ENCODE results near the gene CENPF.

DNA sequence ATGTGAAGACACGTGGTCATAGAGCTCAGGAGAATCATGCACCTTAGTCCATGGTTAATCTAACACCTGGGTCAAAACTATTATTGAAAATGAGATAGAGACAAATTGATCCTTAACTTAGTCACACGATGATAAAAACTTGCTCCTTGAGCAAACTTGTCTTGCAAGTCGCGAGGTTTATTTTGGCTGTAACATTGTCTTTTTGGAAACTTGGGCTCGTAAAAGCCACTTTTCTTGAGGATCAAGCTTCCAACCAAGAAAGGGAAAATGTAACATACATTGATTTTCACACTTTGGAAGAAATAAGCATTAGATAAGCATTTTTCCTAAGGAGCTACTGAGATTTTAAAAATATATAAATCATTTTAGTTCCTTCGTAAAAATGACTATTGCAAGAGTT lies 19.9 kb upstream of the CENPF start:
- TF ChIP-seq, protein P1, sequence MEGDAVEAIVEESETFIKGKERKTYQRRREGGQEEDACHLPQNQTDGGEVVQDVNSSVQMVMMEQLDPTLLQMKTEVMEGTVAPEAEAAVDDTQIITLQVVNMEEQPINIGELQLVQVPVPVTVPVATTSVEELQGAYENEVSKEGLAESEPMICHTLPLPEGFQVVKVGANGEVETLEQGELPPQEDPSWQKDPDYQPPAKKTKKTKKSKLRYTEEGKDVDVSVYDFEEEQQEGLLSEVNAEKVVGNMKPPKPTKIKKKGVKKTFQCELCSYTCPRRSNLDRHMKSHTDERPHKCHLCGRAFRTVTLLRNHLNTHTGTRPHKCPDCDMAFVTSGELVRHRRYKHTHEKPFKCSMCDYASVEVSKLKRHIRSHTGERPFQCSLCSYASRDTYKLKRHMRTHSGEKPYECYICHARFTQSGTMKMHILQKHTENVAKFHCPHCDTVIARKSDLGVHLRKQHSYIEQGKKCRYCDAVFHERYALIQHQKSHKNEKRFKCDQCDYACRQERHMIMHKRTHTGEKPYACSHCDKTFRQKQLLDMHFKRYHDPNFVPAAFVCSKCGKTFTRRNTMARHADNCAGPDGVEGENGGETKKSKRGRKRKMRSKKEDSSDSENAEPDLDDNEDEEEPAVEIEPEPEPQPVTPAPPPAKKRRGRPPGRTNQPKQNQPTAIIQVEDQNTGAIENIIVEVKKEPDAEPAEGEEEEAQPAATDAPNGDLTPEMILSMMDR (IDR thresholded peaks at IDR 0.05; ENCODE audit: low read depth, low read length, poor library complexity, severe bottlenecking) = no peak
- TF ChIP-seq EZH2phosphoT487 (IDR thresholded peaks at IDR 0.05; ENCODE audit: borderline replicate concordance, low read length) = no peak
